Activated CD8-positive, alpha-beta memory T cell treated with anti-CD3 and anti-CD28 coated beads for 24 hours (primary cell): ENCODE measurements around the gene PTPRG.
A peak's percentile ranks its signal among the peaks of the same experiment; 100 is the strongest.

Source experiments
- DNase-seq: peaks from one replicate; pipeline ENCODE4 v3.0.0-alpha.2; 2020

The PTPRG gene

DNA sequence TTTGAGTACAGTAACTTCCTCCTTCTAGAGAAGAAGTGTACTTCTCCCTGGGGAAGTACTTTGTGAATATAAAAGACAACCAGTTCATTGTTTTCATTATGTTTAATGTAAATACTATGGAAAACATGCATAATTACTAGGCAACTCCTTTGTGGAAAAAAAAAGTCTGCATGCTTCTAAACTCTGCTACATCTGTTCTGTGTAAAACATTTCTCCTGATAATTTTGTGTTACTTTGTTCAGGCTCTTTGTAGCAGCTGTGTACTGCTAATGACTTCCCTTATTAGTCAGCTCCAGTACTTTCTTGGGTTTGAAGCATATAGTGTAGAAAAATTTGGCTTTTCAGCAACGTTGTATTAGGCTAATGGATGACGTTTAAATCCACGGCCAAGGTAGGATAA lies 700.4 kb downstream of the PTPRG start:
- DNase-seq: no peak

DNA sequence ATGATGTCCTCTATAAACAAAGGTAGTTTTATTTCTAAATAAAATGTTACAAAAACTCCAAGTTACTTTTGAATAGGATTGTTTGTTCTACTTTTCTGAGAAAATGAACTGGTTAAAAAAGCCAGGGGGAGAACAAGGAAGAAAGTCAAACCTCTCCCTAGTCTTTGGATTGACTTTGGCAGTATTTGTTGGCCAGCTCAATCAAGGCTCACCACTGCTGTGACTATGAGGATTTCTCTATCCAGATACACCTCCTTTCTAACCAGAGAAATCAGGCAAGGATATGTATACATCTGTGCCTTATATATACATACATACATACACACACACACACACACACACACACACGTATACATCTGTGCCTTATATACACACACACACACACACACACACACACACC lies 704.2 kb downstream of the PTPRG start:
- DNase-seq: no peak

GRCh38 chr3:62266668-62267283 lies 705.4 kb downstream of the PTPRG start:
- no peak for DNase-seq

DNA sequence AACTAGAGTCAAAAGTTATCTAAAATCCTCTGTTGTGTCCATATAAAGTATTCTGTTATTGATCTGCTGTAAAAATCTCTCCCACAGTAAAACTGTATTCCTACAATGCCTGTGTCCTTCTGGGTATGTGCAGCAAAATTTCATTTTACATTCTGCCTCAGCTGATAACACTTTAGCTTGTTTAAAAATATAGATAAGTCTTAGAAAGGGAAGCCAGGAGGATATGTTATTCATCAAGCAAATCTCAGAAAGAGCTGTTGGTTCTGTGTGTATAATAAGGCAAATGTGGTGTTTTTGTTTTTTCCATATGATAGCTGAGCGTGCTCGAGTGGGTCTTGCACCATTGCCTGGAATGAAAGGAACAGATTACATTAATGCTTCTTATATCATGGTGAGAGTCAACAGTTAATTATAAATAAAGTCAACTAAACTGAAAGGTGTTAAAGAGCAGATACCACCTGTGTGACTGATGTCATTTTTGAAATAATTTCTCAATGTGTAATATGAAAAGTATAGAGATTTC lies 715.3 kb downstream of the PTPRG start:
- no peak for DNase-seq

DNA sequence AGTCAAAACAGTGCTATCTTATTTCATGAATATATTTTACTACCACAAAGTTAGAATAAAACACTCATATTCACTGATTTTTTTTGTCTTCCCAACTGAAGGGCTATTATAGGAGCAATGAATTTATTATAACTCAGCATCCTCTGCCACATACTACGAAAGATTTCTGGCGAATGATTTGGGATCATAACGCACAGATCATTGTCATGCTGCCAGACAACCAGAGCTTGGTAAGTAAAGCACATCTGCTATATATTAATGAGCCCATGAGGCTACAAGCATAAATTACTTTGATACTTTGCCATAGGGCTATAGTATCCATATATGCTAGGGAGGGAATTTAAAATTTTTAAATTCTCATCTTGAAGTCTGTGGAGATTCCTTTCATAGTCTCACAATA lies 716.1 kb downstream of the PTPRG start:
- no peak for DNase-seq

DNA sequence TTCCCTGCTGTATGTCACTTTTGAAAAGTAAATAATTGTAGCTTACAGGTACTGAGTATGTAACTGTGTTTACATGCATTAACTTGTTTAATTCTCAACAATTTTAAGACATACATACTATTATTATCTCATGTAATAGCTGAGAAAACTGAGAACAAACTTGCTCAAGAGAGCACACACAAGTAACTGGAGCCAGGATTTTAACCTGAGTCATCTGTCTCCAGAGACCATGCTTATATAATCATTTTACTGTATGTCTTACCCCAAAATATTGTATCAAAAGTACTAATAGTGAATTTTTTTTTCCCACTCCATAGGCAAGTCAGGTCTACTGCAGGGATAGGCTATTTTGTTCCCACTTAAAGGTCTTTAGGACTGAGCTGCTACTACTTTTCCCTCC lies 716.6 kb downstream of the PTPRG start:
- DNase-seq: no peak

DNA sequence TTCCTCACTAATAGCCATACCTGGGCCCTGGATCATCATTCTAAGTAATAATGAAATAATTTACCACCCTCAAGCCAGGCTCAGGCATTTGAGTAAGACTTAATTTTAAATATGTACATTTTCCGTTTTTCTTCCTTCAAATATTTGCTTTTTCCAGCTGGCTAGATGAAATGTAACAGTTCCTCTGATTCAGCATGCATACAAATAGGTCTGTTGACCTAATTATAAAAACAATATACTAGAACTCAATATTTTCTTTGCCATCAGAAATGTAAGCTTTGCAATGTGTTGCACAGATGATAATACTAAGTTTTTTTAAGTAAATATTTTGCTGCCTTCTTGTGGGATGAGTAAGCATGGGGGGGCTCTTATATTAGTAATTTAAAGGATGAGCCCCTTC lies 720.4 kb downstream of the PTPRG start:
- DNase-seq: no peak

DNA sequence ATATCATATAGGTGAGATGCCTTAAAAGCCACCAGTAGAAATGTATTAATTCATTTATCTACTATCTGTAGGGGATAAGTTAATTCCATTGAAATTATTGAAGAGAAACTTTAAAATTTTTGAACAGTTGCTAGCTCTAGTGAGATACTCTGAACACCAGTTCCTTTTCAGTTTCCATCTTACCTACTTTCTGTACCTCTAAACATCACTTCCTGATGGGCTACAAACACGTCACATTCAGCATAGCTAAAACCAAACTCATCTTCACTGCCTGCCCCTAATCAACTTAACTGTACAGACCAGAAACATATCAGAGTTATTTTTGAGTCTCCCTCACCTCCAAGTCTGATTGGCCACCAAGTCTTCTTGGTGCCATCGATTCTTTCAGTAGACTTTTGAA lies 723.1 kb downstream of the PTPRG start:
- DNase-seq: no peak

- DNase-seq: no peak
These were observed 726.1 kb downstream of the PTPRG start for GRCh38 chr3:62287392-62287927.

GRCh38 chr3:62289922-62290321 lies 728.6 kb downstream of the PTPRG start:
- DNase-seq: no peak

- DNase-seq: no peak
These were observed 731.8 kb downstream of the PTPRG start for GRCh38 chr3:62293051-62293780.

DNA sequence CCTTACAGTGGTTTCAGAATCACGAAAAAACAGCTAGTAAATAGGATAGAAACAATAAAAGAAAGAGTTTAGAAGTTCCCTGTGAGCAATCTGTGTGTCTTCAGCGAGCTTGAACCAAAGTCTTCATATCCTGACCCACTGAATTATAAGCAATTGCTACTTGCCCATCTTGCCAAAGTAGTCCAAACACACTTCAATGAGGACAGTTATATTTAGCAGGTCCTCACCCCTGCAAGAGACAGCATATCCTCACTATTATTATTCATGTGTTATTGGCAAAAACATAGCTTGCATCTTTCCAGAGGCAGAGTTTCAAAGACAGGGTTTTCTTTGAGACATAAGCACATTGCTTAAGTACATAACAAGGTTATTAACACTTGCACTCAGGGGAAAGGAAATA lies 734.2 kb downstream of the PTPRG start:
- no peak for DNase-seq

DNA sequence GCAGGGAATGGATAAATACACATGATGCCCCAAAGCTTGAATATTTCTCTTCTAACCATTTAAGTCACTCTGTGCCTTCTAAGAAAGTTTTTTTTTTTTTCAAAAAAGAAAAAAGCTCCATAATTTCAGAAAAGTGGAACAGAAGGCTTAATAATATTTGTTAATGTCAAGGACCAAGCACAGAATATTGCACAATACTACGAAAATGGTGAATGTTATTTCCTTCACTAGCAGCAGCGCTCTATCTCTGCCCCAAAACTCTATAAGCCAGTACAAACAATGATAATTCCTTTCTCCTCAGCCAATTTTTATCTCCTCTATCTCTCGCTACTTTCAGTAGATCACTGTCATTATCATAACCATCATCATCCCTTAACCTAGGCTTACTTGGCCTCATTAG lies 739.2 kb downstream of the PTPRG start:
- no peak for DNase-seq

GRCh38 chr3:62312201-62312600 lies 750.8 kb downstream of the PTPRG start:
- DNase-seq: no peak

GRCh38 chr3:62316525-62316924 lies 755.2 kb downstream of the PTPRG start:
- DNase-seq: no peak

GRCh38 chr3:62318365-62318751 lies 757.0 kb downstream of the PTPRG start:
- peak; percentile 57 for DNase-seq

GRCh38 chr3:62318752-62319569 lies 757.6 kb downstream of the PTPRG start:
- peak; percentile 84 for DNase-seq

DNA sequence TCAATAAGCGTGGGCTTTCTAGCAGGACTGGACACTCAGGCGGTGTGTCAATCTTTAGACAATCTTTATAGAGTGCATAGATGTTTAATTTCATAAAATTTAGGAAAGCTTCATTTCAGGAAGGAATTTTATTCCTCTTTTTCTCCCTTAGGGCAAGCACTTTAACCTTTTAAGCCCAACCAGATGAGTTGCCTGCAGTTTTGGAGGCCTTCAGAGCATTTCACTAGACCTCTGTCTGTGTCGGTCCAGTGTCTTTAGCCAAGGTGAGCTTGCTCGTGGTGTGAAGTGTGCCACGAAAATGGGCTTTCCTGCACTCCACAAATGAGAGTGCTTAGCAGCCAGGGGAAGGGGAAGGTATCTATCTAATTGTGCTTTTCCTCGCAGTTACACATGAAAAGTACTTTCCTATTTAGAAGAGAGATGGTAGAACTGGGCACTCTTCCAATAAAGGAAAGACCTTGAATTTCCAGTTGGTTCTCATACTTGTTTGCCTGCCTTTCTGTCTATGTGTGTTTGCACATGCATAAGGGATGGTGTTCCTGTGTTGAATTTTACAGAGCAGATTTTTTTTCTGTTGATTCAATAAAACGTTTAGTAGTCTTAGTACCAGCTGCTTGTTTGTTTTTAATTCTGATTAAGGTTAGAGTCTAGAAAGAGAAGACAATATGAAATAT lies 758.3 kb downstream of the PTPRG start:
- DNase-seq: no peak

DNA sequence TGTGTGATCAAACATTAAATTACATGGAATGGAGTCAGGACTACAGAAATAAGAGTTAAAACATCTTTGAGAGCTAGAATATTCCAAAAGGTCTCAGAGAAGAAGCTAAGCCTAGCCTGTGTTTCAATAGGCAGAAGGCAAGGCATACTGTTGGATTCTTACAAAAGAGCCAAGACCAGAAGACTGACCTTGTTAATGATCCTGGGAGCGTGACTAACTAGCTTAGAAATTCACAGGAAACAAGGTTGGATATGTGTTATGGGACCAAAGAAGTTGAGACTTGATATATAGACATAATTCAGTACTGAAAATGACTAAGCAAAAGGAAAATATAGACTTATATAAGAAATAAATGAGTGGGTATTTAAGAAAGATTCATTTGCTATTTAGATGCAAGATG lies 761.9 kb downstream of the PTPRG start:
- no peak for DNase-seq

DNA sequence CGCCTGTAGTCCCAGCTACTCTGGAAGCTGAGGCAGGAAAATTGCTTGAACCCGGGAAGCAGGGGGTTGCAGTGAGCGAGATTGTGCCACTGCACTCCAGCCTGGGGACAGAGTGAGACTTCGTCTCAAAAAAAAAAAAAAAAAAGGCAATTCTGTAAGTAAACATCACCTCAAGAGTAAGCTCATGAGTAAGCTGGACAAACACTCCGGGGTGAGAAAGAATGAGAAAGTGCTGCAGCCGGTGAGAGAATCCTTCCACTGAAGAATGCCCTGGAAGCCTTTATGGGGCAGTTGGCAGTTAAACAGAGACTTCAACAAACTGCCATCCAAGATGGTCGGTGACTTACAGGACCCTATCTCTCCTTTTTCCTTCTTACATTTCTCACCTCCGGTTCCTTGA lies 764.5 kb downstream of the PTPRG start:
- DNase-seq: no peak

DNA sequence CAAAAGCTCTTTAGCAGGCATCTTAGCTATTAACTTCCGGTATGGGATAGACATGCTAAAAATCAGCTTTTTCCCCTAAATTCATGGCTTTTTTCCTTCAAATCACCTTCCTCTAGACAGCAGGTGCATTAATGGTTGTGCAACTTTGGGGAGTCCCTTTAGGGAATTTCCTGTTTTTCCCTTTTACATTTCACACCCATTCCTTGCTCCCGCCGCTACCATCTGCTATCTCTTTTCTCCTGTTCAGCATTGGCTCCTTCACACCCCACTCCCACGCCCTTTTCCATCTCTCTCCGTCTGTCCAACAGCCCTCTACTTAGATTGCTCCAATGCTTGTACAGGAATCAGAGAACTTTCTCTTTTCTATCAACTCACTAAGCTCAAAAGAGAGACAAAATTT lies 768.6 kb downstream of the PTPRG start:
- no peak for DNase-seq

- DNase-seq: no peak
These were observed 770.6 kb downstream of the PTPRG start for GRCh38 chr3:62332017-62332416.

DNA sequence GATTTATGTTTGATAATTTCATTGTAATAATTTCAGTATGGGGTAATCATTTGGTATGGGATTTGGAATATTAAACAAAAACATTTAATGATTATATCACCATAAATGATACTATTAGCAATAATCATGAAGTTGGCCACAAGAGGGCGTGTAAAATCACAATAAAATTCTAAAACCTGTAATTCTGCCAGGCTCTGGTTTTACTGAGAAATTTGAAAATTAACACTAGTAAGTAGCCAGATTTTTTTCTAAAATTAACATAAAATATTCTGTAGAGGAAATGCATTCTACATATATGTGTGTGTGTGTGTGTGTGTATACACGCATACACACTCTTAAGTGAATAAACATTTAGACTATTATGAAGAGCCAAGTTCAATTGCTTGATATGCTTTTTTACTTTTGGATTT lies 771.5 kb downstream of the PTPRG start:
- DNase-seq: no peak
